ENCODE data around the gene TMEM54. TPM values are rescaled to one million over a fixed set of nuclear protein-coding genes. Genes with fewer than 3 reads are reported as not detected.

Gene TMEM54
- total and polyA plus RNA-seq, 10 of the 15 experiments (the other 5 are each of a cell fraction or from before 2014, with no cell fraction given): 0.07 to 0.94 (median 0.56) TPM; not detected in 1

DNA sequence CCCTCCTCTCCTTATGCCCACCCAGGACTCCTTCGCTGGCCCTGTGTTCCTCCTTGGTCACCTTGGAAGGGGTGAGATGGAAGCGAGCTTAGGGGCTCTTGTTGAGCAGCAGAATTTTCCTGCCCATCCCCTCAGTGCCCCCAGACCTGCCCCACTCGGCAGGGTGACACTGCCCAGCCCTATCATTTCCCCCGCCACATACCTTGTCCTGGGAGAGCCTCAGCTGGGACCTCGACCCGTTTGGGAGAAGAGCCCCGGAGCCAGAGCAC, 29.1 kb downstream of the TMEM54 start:
- no peak for ATAC-seq
- no peak for DNase-seq (ENCODE audit: low read depth, low spot score)
- BruUV-seq (replicated peaks): no TSS peak
- intact Hi-C loops (cut with micrococcal nuclease; ENCODE audit: unreplicated experiment): loop anchor here (1.0 to 10.0 kb wide), 4 partner anchors 55 to 471 kb away; partner anchors contain the start of genes S100PBP and YARS1
- in situ Hi-C loops (cut with MboI): no loop called here
- WGBS (ENCODE audit: insufficient coverage, insufficient replicate concordance, low lambda C conversion rate, missing lambda C conversion rate): 21% methylated on average over 7 of the region's 7 CpGs
- Histone ChIP-seq H4K20me1 (ENCODE audit: control insufficient read depth, insufficient read depth) (no peaks in the 10 kb centered on the region; the same call in 1 of the 2 replicates), H3K9me3 (replicated peaks; ENCODE audit: control insufficient read depth, insufficient read depth, low read length) (no peaks in the 10 kb centered on the region), H3K4me3 (no peak overlapping the region), H3K27ac (ENCODE audit: control insufficient read depth, insufficient read depth) (no peak overlapping the region), H3K9ac (ENCODE audit: control insufficient read depth, insufficient read depth, low read length) (no peak overlapping the region), H3K27me3 (replicated peaks in 1 of 2; ENCODE audit: control insufficient read depth in 2 of 2, insufficient read depth in 2 of 2, low read length in 1 of 2) (peaks cover 9 to 12% of the 10 kb centered on the region in 2 experiments; a peak in 3 of 4 replicates), H3K36me3 (ENCODE audit: control insufficient read depth in 2 of 2, insufficient read depth in 2 of 2, low read length in 1 of 2) (no peaks in the 10 kb centered on the region; a peak in 1 of 4 replicates), H2AFZ (ENCODE audit: control insufficient read depth, low read depth, low read length) (no peak overlapping the region), H3K79me2 (ENCODE audit: control insufficient read depth, insufficient read depth, low read length) (no peaks in the 10 kb centered on the region), H3K4me2 (ENCODE audit: control insufficient read depth, insufficient read depth) (no peak overlapping the region), H3K4me1 (ENCODE audit: control insufficient read depth, insufficient read depth, low read length) (peaks cover 10% of the 10 kb centered on the region)
- RAD21 ChIA-PET (ENCODE audit: unreplicated experiment): interaction anchor here (0.9 to 3.4 kb wide), 9 partner anchors 24 to 471 kb away, joined by 3 to 34 read pairs (median 4); partner anchors contain the start of genes S100PBP and YARS1
- CTCF ChIA-PET: interaction anchor here (0.6 to 3.2 kb wide), 19 partner anchors 11 to 352 kb away, joined by 3 to 48 read pairs (median 5); no protein-coding TSS in a partner anchor
- SMC1A ChIA-PET (ENCODE audit: uncharacterized antibody, unreplicated experiment): interaction anchor here (0.5 to 3.1 kb wide), 9 partner anchors 10 to 351 kb away, joined by 3 to 11 read pairs (median 4); no protein-coding TSS in a partner anchor
- no peak for FAIRE-seq
- TF ChIP-seq SMAD5 (IDR thresholded peaks at IDR 0.05; ENCODE audit: low read depth) (no peak), MTA3 (IDR thresholded peaks at IDR 0.05; ENCODE audit: borderline replicate concordance, low read length) (no peak), SMARCA5 (IDR thresholded peaks at IDR 0.05) (no peak), RAD21 (IDR thresholded peaks at IDR 0.05; ENCODE audit: insufficient read depth, low read depth, low read length) (no peak), SUZ12 (IDR thresholded peaks at IDR 0.05; ENCODE audit: unreplicated experiment) (no peak), ETV6 (conservative IDR thresholded peaks at IDR 0.05 in 1 of 2, IDR thresholded peaks at IDR 0.05 in 1 of 2; ENCODE audit: borderline replicate concordance in 1 of 2, low read depth in 1 of 2) (no peak), MTA2 (IDR thresholded peaks at IDR 0.05; ENCODE audit: low read depth) (no peak), MEF2A (IDR thresholded peaks at IDR 0.05; ENCODE audit: insufficient read depth, low read depth, low read length) (no peak), EED (IDR thresholded peaks at IDR 0.05; ENCODE audit: low read depth) (no peak)
- TF ChIP-seq, protein P1, sequence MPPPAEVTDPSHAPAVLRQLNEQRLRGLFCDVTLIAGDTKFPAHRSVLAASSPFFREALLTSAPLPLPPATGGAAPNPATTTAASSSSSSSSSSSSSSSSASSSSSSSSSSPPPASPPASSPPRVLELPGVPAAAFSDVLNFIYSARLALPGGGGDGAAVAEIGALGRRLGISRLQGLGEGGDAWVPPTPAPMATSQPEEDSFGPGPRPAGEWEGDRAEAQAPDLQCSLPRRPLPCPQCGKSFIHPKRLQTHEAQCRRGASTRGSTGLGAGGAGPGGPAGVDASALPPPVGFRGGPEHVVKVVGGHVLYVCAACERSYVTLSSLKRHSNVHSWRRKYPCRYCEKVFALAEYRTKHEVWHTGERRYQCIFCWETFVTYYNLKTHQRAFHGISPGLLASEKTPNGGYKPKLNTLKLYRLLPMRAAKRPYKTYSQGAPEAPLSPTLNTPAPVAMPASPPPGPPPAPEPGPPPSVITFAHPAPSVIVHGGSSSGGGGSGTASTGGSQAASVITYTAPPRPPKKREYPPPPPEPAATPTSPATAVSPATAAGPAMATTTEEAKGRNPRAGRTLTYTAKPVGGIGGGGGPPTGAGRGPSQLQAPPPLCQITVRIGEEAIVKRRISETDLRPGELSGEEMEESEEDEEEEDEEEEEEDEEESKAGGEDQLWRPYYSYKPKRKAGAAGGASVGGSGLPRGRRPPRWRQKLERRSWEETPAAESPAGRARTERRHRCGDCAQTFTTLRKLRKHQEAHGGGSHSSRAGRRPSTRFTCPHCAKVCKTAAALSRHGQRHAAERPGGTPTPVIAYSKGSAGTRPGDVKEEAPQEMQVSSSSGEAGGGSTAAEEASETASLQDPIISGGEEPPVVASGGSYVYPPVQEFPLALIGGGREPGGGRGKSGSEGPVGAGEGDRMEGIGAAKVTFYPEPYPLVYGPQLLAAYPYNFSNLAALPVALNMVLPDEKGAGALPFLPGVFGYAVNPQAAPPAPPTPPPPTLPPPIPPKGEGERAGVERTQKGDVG (CRISPR knock-in tag; IDR thresholded peaks at IDR 0.05): no peak
- TF ChIP-seq, protein P2, sequence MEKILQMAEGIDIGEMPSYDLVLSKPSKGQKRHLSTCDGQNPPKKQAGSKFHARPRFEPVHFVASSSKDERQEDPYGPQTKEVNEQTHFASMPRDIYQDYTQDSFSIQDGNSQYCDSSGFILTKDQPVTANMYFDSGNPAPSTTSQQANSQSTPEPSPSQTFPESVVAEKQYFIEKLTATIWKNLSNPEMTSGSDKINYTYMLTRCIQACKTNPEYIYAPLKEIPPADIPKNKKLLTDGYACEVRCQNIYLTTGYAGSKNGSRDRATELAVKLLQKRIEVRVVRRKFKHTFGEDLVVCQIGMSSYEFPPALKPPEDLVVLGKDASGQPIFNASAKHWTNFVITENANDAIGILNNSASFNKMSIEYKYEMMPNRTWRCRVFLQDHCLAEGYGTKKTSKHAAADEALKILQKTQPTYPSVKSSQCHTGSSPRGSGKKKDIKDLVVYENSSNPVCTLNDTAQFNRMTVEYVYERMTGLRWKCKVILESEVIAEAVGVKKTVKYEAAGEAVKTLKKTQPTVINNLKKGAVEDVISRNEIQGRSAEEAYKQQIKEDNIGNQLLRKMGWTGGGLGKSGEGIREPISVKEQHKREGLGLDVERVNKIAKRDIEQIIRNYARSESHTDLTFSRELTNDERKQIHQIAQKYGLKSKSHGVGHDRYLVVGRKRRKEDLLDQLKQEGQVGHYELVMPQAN (conservative IDR thresholded peaks at IDR 0.05): no peak
- POLR2A ChIA-PET: interaction anchor here (0.6 to 1.3 kb wide), 2 partner anchors 53 to 160 kb away, joined by 3 to 4 read pairs; no protein-coding TSS in a partner anchor

All from GM12878 (cell line).